Tongue (tissue), 2 donors: ENCODE measurements around the gene THADA. TPM values are rescaled to one million over a fixed set of nuclear protein-coding genes. Genes with fewer than 3 reads are reported as not detected.
"Not testable (repeated sequence)": the region's sequence is repeated elsewhere in the genome, so short reads cannot be mapped to it uniquely, and the experiment has no call there.

Source experiments
- DNase-seq: peaks from one replicate; pipeline ENCODE4 v3.0.0-alpha.2; 2015
- total RNA-seq: library from RNA; depleted of rRNA; stranded (reverse); fragments of >200 nt; gene quantifications from one replicate; pipeline ENCODE4 v1.2.3, GENCODE V29; 2014

Gene THADA
- total RNA-seq, 1 donor from 2014 or later, result 57.0 TPM

DNA sequence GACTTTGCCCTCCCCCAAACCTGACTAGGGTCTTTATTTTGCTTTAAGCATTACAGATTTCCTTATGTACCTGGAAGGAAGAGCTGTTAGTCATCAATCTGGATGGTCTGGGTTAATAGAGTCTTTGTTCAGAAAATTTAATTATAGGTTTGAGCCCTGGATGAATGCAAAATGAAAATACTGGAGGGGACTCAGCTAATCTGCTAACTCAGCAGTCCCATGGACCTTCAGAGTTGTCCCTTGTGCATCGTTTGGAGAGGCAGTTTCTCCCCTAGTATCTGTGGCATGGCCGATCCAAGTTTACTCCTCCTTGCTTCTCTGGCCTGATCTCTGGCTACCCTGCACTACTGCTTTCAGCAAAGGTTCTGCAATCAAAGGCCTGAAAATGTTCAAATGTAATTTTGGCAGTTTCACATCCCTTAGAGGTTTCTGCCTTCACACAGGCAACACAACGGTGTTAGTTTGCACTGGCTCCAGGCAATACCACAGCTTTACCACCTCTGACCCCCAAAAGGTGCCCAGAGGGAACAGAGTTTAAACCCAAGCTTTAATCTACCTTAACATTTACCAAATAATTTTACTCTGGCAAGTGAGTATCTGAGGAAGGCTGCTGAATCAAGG is 134.3 kb downstream of the THADA start:
- no peak for DNase-seq

DNA sequence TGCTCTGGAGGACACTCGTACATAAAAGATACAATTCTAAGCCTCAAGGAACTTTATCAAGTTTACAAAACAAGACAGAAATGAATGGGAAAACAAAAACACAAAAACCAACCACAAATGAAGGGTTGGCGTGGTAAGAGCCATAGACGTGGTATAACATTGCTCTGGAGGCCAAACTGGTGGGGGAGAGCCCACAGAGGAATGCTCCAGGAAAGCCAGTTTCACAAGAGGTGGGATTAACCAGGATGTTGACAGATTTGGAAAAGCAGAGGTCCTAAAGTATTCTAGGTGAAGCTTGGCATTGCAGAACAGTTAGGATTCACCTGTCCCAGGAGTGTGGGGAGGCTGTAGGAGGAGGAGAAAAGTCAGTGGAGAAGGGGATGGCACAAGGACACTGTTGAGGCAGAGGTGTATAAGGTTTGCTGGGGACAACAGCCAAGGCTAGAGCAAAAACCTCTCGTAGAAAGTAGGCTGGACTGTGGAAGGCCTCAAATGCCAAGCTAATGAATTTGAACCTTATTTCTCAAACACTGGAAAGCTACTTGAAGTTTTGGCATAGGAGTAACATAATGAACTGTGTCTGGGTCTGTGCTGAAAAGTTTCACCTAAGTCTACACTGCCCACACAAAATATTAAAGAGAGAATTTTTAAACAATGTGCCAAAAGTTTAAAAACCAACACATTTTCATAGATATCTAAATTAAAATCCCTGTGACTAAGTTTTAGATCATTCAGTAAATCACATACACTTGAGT is 135.1 kb downstream of the THADA start:
- DNase-seq, result no peak

DNA sequence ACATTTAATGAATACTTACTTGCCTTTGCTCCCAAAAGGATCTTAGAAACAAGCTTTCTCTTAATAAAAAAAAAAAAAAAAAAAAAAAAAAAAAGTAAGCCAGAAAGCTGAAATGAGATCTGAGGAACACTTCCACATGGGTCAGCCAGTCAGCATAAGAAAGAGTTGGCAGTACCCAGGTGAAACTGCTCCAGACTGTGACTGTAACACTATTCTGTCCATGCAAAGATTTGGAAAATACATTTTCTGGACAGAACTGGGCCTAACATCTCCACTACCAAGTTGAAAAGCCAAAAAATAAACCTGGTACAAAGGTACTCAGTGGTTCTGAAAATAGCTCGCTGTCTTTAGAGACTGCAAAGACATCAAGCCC is 135.7 kb downstream of the THADA start:
- DNase-seq, result no peak

DNA sequence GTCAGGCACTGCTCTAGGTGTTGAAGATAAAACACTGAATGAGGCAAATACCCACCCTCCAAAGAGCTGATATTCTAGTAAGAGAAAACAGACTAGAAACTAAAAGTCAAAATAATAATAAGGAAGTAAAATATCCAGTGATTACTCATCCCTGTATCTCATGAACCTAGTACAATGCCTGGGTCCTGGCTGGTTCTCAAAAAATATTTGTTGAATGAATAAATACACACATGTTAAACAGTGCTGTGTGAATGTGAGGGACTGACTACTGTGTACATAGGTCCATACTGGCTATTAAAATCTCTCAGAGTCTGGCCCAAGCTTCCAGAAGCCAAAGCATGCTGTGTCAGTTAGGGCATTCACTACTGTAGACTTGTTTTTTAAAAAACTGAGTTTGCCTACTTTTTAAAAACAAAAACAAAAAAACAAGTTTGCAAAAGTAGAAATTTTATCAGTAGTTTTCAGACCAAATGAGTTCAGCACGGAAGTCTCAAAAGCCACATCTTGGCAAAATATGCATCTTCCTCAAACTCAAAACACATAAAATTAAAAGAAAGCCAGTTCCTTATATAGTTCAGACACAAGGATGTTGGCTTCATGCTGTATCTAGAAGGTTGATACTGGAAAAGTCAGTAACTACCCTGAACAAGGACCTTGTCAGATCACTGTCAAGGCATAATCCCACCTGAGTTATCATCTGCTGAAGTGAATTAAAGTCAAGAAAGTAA is 136.2 kb downstream of the THADA start:
- no peak for DNase-seq

DNA sequence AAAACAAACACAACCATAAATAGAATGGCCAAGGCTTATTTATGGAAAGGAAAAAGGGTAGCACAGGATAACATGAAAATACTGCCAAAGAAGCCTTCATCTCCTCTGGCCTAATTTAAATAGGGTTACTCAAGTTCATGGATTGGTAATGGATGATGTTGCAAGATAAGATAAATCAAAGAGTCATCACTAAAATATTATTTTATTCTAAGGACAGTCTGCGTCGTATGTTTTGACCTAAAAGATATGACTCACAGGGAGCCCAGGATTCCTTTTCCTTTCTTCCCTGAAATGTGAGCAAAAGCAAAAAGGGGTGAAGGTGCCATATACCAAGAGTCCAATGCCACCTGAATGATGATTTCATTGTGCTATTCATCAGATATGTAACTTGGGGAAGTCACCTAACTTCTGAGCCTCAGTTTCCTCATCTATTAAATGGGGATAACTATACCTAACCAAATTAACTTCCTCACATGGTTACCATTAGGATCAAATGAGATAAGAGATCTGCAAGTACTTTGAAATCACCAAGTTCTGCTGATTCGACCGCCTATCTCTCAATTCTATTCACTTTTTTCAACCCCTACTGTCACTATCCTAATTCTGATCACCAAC is 137.7 kb downstream of the THADA start:
- DNase-seq, result no peak

DNA sequence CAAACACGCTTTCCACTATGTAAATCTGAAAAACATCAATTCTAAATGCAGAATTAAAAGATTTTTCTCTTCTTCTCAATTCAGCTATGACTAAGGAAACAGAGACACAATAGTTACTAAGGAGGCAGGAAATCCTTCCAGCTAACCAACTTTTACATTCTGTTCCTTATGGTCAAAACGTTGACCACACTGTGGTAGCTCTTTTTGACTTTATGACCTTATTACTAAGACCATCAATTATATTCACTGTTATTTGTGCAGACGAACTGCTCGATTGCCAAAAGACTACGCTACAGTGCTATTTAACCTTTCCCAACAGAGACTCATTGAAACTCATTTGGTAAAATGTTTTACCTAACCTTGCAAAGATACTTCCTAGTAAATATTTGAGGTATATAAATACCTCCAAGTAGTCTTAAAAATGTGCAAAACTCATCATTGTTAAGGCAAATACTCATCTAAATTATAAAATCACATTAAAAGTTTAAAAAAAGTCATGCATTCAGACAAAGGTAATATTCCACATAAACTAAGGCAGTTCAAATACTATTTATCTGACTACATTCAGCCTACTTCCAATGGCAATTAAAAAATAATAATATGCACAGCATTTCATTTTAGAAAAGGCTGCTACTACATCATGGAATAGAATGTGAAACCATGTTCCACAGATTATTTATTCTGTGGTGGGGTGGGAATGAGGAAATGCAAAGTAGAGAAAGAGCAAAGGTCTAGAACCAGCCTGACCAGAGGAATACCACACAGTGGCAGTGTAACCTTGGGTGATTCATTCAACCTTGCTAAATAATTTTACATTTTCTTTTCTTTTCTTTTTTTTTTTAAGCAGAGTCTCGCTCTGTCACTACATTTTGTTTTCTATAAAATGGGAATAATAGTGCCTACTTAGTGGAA is 139.9 kb downstream of the THADA start:
- no peak for DNase-seq

DNA sequence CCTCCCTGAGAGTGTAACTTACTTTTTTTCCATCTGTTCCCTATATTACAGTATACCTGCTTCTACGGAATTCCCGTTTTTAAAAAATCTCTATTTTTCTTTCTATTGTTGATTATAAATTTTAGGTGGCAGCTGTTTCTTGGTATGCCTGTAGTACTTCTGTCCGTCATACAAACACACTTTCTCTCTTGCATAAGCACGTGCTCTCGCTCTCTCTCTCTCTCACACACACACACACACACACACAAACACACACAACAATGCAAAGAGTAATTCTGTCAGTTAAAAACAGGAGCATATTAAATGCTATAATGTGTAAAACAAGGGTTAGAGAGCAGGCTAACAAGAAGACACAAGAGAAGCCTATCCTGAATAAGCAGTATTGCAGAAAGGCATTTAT is 140.5 kb downstream of the THADA start:
- no peak for DNase-seq

DNA sequence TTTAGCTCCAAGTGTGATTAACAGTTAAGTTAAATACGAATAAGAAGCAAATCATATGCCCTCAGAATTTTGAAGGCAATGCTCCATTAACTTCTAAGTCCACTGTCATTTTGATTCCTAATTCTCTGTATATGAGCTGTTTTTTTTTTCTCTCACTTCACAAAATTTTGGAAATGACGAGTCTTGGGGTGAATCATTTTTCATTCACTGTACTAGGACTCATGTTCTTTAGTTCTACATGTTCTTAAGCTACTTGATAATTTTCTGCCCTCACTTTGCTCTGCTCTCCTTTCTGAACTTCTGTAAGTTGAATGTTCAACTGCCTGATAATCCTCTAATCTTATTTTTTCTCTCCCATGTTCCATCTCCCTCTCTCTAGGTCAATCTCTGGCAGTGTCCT is 141.0 kb downstream of the THADA start:
- no peak for DNase-seq

DNA sequence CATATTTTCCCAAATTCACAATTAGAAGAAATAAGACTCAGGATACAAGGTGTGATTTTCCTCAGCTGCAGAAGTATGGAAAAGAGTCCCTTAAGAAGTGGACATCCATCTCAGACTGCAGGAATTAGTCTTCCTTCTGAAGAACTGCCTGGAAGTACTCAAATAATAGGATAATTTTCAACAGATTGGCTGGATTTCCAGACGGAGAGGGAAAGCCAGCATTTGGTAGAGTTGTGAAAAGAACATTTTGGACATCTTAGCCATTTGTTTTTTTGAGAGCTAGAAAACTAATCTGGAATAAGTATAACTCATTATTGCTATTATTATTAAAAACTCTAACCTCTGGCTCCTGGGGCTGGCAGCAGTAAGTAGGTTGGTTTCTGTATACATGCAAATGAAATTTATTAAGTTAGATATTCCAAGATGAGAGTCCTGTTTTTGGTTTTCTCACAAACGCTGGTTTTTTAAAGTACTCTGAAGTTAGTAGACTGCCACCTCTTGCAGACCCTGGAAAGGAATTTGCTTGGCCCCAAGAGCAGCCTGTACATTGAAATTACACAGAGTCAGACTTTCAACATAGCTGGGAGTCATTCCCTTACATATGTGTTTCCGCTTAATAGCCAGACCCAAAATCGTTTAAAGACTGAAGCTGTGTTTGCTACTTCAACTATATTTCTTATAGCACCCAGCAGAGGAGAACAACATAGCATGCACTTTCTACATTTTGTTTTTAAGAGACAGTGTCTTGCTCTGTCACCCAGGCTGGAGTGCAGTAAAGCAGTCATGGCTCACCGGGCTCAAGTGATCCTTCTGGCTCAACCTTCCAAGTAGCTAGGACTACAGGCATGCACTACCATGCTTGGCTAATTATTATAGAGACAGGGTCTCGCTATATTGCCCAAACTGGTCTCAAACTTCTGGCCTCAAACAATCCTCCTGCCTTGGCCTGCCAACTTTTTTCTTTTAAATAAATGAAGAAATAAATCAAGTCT is 142.4 kb downstream of the THADA start:
- DNase-seq, result peak; percentile 68

DNA sequence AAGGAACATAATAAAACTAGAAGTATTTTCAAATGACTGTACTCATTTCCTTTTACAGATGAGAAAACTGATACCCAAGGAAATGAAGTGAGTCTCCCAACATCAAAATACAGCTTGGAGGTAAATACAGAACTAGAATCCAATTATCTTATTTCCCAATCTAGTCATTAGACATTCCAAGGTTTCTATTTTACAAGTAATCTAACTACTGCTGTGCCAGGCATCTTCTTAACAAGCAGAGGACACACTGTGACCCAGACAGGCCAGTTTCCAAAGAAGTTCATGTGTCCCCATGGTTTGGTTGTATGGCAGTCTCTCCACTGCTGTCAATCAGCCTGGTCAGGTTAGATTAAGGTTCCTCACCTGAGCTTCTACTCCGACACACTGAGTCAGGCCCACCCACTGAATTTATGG is 143.5 kb downstream of the THADA start:
- DNase-seq, result no peak

DNA sequence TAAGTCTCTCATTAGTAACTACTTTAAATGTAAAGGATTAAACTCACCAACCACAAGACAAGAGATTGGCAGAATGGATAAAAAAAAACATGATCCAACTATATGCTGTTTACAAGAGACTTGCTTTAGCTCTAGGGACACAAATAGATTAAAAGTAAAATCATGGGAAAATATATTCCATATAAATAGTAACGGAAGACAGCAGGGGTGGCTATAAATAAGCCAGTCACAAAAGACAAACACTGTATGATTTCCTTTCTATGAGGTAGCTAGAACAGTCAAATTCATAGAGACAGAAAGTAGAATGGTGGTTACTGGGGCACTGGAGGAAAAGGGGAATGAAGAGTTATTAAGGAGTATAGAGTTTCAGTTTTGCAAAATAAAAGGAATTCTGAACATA is 145.2 kb downstream of the THADA start:
- no peak for DNase-seq

DNA sequence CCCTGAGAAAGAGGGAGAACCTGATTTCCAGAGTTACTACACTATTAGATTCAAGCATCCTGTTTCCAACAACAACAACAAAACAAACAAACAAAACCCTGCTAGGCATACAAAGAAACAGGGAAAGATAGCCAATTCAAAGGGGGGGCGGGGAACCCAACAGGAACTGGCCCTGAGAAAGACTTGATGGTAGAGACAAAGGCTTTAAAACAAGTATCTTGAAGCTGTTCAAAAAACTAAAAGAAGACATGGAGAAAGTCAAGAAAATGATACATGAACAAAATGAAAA is 147.1 kb downstream of the THADA start:
- no peak for DNase-seq

DNA sequence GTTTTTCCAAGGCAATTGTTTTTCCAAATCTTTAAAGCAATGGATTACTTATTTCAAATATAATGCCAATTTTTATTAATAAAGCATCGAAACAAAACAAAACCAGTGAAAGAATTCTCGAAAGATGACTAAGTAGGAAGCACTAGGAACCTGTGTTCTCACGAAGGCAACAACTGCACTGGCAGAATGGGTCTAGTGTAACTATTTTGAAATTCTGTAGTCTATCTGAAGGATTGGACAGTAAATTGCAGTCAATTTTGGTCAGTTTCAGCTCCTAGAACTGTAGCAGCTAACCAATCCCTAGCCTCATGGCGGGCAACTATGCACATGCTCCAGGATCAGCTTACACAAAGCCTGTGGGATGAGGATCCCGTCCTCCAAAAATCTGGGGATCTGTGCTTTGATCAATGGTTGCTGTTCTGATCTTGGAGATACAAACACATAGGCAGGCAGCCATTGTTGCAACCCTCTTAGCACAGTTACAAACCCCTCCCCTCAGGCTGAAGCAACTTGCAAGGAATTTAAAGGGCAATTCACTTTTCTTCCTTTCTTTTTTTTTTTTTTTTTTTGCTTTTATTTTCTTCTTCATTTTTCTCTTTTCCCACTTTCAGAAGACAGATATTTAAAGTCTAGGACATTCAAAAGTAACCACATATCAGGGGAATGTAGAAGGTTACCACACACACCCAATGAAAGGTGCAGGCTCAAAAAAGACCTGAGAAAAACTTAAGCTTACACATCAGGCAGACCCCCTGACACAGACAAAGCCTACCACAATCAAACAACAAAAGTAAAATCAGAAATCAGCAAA is 147.6 kb downstream of the THADA start:
- no peak for DNase-seq

DNA sequence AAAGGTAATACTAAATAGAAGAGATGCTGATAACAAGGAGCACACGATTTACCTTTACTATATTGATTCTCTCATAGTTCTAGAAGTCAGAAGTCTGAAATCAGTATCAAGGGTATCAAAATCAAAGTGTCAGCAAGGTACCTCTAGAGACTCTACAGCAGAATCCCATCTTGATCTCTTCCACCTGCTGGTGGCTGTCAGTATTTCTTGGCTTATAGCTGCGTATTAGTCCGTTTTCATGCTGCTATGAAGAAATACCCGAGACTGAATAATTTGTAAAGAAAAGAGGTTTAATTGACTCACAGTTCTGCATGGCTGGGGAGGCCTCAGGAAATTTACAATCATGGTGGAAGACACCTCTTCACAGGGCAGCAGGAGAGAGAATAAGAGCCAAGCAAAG is 149.1 kb downstream of the THADA start:
- DNase-seq, result not testable (repeated sequence)

DNA sequence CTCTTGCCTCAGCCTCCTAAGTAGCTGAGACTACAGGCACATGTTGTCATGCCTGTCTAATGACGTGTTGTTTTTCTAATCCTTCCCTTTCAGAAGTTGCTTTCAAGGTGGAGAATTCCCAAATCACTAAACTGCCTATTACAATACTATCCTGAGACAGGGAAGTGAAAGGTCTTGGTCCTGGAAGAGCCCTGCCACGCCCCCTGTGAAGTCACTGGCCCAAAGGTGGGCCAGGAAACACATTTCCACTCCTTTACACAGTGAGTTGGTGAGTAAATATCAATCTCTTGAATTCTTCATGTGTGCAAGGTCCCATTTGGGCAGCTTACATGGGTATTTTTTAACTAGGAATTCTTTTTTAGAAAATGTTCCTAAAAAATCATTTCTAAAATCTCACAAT is 150.1 kb downstream of the THADA start:
- DNase-seq, result no peak

DNA sequence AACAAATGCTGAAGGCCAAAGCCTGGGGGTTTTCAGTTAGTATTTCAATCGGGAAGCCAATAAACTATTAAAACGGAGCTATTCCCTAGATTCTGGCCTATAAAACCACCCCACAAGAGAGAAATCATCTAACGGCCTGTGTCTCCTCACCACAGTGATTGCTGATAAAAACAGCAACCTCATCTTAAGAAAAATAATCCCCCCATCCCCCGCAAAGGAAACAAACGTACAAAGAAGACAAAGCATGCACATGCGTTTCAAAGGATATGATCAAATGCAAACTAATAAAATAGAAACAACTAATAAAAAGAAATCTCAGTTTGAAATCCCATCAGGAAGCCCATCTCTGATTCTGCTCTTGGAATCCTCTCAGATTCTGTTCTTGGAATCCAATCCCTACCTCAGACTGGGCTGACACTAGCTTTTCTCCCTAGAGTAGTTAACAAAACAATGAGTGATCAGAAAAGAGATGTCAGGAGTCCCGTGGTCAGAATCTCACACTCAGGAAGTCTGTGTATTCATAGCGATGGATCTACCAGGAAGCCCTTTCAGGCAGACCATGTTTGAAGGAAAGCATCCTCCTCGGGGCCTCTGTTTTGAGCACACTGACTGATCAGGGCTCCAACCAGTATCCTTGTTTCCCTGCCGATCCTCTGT is 150.7 kb downstream of the THADA start:
- no peak for DNase-seq

DNA sequence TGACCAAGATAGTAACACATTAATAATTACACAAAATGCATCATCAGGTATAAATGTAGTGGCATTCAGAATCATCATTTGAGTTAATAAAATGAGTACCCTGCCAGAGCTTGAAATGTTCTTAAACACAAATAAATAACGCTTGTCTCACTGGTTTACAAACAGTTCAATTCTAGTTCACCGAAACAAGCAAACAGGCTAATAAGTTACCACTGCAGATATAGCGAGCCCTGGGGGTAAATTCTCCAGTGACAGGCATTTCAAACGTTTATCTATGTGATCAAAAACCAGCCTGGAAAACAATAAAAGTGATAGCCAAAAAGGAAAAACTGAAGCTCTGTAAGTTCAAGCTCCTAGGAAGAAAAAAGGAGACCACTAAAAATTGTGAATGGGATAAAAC is 152.6 kb downstream of the THADA start:
- no peak for DNase-seq

DNA sequence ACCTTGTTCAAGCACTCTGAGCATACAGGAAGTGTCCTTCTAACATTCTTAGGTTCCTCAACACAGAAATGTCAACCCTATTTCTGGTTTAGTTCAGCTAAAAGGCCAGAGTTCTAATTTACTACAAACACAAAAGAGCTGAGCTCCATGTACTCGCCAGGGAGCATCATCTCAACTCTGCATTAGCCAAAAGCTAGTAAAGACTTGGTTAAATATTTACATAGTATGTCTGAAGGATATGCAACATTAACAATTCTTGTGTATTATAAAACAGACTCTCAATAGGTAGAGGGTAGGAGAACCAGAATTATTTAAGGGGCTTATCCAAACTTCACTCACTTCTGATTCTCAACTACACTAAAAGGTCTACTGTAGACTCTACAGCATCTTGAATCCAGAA is 154.6 kb downstream of the THADA start:
- no peak for DNase-seq

DNA sequence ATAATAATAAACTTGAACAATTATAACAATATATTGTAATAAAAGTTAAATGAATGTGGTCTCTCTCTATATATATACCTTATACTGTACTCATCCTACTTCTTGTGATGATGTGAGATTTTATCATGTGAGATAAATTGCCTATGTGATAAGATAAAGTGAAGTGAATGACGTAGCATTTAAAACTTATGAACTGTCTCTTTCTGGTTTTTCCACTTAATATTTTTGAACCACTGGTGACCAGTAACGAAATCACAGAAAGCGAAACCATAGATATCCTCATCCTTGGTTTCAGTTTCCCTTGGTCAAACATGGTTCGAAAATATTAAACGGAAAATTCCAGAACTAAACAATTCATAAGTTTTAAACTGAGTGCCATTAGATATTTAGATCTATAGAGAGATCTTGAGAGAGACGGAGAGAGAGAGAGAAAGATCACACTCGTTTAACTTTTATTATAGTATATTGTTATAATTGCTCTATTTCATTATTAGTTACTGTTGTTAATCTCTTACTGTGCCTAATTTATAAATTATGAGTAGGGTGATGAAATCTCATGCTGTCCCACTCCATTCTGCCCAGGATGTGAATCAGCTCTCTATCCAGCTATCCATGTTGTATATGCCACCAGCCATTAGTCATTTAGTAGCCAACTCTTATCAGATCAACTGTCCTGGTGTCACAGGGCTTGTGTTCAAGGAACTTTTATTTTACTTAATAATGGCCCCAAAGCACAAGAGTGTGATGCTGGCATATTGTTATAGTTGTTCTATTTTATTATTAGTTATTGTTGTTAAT is 156.8 kb downstream of the THADA start:
- DNase-seq, result no peak
